Measurements from ENCODE around the gene RBM24. TPM values are rescaled to one million over a fixed set of nuclear protein-coding genes. Genes with fewer than 3 reads are reported as not detected.
A peak's percentile ranks its signal among the peaks of the same experiment; 100 is the strongest.

RBM24 gene
- total and polyA plus RNA-seq, 2 of the 13 experiments (the other 11 are each of a cell fraction or from before 2014, with no cell fraction given) = 1.5 to 14.2 TPM

GRCh38 chr6:17311595-17312311 is 30.6 kb downstream of the RBM24 start (continued):
- TF ChIP-seq, protein P1, sequence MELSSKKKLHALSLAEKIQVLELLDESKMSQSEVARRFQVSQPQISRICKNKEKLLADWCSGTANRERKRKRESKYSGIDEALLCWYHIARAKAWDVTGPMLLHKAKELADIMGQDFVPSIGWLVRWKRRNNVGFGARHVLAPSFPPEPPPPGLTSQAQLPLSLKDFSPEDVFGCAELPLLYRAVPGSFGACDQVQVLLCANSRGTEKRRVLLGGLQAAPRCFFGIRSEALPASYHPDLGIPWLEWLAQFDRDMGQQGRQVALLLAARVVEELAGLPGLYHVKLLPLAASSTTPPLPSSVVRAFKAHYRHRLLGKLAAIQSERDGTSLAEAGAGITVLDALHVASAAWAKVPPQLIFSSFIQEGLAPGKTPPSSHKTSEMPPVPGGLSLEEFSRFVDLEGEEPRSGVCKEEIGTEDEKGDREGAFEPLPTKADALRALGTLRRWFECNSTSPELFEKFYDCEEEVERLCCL (CRISPR knock-in tag; IDR thresholded peaks at IDR 0.05; ENCODE audit: borderline replicate concordance) = peak; percentile 37; the same call in 1 of the 2 replicates
- TF ChIP-seq ZBTB25 (CRISPR knock-in tag; IDR thresholded peaks at IDR 0.05) (peak; percentile 89), ZNF383 (CRISPR knock-in tag; IDR thresholded peaks at IDR 0.05; ENCODE audit: borderline replicate concordance) (no peak), TMF1 (CRISPR knock-in tag; IDR thresholded peaks at IDR 0.05; ENCODE audit: low read depth) (no peak), ZNF44 (CRISPR knock-in tag; IDR thresholded peaks at IDR 0.05) (peak; percentile 89; the same call in 1 of the 2 replicates), ZNF713 (CRISPR knock-in tag; IDR thresholded peaks at IDR 0.05) (no peak), SOX6 (IDR thresholded peaks at IDR 0.05) (no peak), SOX6 (CRISPR knock-in tag; IDR thresholded peaks at IDR 0.05) (peak; percentile 95), ELF4 (CRISPR knock-in tag; IDR thresholded peaks at IDR 0.05; ENCODE audit: borderline replicate concordance) (no peak), ZSCAN21 (CRISPR knock-in tag; IDR thresholded peaks at IDR 0.05; ENCODE audit: borderline replicate concordance) (peak; percentile 96), TBX3 (IDR thresholded peaks at IDR 0.05; ENCODE audit: borderline replicate concordance) (peak; percentile 67; the same call in 1 of the 2 replicates), ZNF10 (CRISPR knock-in tag; IDR thresholded peaks at IDR 0.05; ENCODE audit: borderline replicate concordance, low read depth) (no peak), HNF1A (IDR thresholded peaks at IDR 0.05; ENCODE audit: low read depth) (peak; percentile 61), HNF1A (CRISPR knock-in tag; IDR thresholded peaks at IDR 0.05; ENCODE audit: borderline replicate concordance) (peak; percentile 83; the same call in 1 of the 2 replicates), ZNF17 (CRISPR knock-in tag; IDR thresholded peaks at IDR 0.05) (0 out of 2 replicates have a peak, but pooled peaks have one; percentile 87), MEIS2 (CRISPR knock-in tag; IDR thresholded peaks at IDR 0.05) (peak; percentile 87), REXO4 (CRISPR knock-in tag; IDR thresholded peaks at IDR 0.05; ENCODE audit: borderline replicate concordance) (peak; percentile 89)
- TF ChIP-seq, protein P2, sequence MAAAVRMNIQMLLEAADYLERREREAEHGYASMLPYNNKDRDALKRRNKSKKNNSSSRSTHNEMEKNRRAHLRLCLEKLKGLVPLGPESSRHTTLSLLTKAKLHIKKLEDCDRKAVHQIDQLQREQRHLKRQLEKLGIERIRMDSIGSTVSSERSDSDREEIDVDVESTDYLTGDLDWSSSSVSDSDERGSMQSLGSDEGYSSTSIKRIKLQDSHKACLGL (CRISPR knock-in tag; IDR thresholded peaks at IDR 0.05) = peak; percentile 59; the same call in 1 of the 2 replicates
- TF ChIP-seq, protein P3, sequence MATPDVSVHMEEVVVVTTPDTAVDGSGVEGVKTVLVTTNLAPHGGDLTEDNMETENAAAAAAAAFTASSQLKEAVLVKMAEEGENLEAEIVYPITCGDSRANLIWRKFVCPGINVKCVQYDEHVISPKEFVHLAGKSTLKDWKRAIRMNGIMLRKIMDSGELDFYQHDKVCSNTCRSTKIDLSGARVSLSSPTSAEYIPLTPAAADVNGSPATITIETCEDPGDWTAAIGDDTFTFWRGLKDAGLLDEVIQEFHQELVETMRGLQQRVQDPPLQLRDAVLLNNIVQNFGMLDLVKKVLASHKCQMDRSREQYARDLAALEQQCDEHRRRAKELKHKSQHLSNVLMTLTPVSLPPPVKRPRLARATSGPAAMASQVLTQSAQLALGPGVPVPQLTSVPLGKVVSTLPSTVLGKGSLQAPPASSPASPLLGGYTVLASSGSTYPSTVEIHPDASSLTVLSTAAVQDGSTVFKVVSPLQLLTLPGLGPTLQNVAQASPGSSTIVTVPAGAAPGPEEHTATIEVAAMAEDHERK (CRISPR knock-in tag; IDR thresholded peaks at IDR 0.05; ENCODE audit: low read depth) = no peak

Data from HepG2 (cell line).